Gastrocnemius medialis (tissue), 4 donors: ENCODE results near the gene AURKAIP1.

Source experiments
- POLR2A ChIP-seq, 2 donors: fragments of 450-650 bp; IDR thresholded peaks; one replicate each; pipeline ENCODE4 v1.6.1; 2017; ENCODE audit warnings: antibody characterized with exemption in 2 of 2, mild to moderate bottlenecking in 2 of 2, moderate library complexity in 2 of 2
- TF ChIP-seq, protein P1 (sequence below), 5 experiments: fragments of 450-650 bp in 3 of 5; fragments of 200-600 bp in 2 of 5; sonication (generic) in 2 of 5; IDR thresholded peaks in 4 of 5; conservative IDR thresholded peaks in 1 of 5; 1 replicate in 4 of 5; 2 replicates in 1 of 5; pipeline ENCODE4 v1.5.1; 2016 to 2019; ENCODE audit warnings: antibody characterized with exemption in 5 of 5, mild to moderate bottlenecking in 3 of 5, moderate library complexity in 3 of 5

DNA sequence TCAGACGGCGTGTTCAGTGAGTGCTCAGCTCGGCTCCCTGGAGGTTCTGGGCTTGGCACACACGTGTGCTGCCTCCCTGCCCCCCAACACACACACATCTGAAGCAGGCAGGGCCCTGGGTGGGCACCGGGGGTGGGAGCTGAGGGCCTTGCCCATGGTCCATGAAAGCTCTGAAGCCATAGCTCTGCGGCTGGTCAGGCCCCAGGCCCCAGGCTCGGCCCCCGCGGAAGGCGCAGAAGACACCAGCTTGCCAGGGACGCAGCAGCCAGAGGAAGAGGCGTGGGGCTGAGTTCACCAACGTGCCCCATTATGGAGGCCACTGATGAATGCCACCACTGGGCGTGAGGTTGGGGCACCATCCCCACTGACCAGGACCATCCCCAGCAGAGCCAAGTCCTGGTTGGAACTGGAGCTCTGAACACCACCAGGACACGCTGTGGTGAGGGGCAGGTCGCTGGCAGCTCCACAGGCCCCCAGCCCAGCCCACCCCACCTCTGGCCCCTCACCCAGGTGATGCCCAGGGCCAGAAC, 4.2 kb downstream of the AURKAIP1 start:
- TF ChIP-seq, protein P1, sequence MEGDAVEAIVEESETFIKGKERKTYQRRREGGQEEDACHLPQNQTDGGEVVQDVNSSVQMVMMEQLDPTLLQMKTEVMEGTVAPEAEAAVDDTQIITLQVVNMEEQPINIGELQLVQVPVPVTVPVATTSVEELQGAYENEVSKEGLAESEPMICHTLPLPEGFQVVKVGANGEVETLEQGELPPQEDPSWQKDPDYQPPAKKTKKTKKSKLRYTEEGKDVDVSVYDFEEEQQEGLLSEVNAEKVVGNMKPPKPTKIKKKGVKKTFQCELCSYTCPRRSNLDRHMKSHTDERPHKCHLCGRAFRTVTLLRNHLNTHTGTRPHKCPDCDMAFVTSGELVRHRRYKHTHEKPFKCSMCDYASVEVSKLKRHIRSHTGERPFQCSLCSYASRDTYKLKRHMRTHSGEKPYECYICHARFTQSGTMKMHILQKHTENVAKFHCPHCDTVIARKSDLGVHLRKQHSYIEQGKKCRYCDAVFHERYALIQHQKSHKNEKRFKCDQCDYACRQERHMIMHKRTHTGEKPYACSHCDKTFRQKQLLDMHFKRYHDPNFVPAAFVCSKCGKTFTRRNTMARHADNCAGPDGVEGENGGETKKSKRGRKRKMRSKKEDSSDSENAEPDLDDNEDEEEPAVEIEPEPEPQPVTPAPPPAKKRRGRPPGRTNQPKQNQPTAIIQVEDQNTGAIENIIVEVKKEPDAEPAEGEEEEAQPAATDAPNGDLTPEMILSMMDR (IDR thresholded peaks at IDR 0.05 in 4 of 5, conservative IDR thresholded peaks at IDR 0.05 in 1 of 5) = no peak
- no peak for TF ChIP-seq POLR2A (IDR thresholded peaks at IDR 0.05)
